Astrocyte of the spinal cord (primary cell): Measurements from ENCODE around the gene TLE6.

Experiments used
- DNase-seq: peaks from one replicate; pipeline ENCODE4 v3.0.0; 2011; ENCODE audit warnings: low read depth, low spot score
- H3K4me3 ChIP-seq: 2 replicates; pipeline ENCODE4 v1.5.1; 2011; ENCODE audit warnings: low read depth, mild to moderate bottlenecking, low read length, moderate library complexity
- in situ Hi-C: cut with HindIII; loops from 2 replicates; pipeline ENCODE4 v1.10.0; 2017; ENCODE audit warnings: low sequenced_read_pairs
- TF ChIP-seq, protein P1 (sequence below): IDR thresholded peaks from 2 replicates; pipeline ENCODE4 v1.5.1; 2012; ENCODE audit warnings: low read depth, mild to moderate bottlenecking, low read length, inconsistent platforms

The TLE6 gene

GRCh38 chr19:2997720-2998119 is 20.4 kb downstream of the TLE6 start:
- in situ Hi-C loops: no loop called here
- TF ChIP-seq, protein P1, sequence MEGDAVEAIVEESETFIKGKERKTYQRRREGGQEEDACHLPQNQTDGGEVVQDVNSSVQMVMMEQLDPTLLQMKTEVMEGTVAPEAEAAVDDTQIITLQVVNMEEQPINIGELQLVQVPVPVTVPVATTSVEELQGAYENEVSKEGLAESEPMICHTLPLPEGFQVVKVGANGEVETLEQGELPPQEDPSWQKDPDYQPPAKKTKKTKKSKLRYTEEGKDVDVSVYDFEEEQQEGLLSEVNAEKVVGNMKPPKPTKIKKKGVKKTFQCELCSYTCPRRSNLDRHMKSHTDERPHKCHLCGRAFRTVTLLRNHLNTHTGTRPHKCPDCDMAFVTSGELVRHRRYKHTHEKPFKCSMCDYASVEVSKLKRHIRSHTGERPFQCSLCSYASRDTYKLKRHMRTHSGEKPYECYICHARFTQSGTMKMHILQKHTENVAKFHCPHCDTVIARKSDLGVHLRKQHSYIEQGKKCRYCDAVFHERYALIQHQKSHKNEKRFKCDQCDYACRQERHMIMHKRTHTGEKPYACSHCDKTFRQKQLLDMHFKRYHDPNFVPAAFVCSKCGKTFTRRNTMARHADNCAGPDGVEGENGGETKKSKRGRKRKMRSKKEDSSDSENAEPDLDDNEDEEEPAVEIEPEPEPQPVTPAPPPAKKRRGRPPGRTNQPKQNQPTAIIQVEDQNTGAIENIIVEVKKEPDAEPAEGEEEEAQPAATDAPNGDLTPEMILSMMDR: no peak
- DNase-seq: no peak
- no peak overlapping the region for H3K4me3 ChIP-seq

DNA sequence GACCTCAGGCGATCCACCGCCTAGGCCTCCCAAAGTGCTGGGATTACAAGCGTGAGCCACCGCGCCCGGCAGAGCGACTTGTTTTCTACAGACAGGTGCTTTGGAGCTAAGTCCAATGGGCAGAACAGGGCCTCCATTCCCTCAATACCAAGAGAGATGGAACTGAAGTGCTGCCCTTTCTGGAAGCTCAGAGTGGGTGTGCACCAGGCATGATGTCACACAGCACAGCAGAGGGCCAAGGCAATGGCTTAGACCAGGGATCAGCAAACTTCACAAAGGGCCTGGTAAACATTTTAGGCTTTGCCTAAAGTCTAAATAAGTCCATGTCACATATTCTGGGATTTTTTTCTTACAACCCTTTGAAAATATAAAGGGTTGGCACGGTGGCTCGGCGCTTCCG is 21.3 kb downstream of the TLE6 start:
- TF ChIP-seq, protein P1: no peak
- in situ Hi-C loops: no loop called here
- H3K4me3 ChIP-seq: no peak overlapping the region
- no peak for DNase-seq

GRCh38 chr19:3001235-3001800 is 24.0 kb downstream of the TLE6 start:
- no peak overlapping the region for H3K4me3 ChIP-seq
- in situ Hi-C loops: no loop called here
- TF ChIP-seq, protein P1: no peak
- no peak for DNase-seq

- TF ChIP-seq, protein P1: no peak
- H3K4me3 ChIP-seq: no peak overlapping the region
- in situ Hi-C loops: no loop called here
- no peak for DNase-seq
Observed at GRCh38 chr19:3003046-3003445, 25.7 kb downstream of the TLE6 start.

DNA sequence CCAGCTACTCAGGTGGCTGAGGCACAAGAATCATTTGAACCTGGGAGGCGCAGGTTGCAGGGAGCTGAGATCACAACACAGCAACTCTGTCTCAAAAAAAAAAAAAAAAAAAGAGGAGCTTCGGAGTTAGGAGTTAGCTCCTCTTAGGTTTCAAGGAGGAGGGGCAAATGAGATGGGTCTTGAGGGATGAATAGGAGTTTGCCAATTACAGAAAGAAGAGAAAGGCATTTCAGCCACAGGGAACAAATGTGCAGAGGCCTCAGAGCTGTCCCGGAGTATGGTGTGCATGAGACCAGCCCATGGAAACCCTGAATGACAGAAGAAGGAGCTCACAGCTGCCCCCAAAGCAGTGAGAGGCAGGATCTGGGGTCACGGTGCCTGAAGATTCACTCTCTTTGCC is 27.2 kb downstream of the TLE6 start:
- in situ Hi-C loops: no loop called here
- TF ChIP-seq, protein P1: no peak
- DNase-seq: no peak
- no peak overlapping the region for H3K4me3 ChIP-seq

DNA sequence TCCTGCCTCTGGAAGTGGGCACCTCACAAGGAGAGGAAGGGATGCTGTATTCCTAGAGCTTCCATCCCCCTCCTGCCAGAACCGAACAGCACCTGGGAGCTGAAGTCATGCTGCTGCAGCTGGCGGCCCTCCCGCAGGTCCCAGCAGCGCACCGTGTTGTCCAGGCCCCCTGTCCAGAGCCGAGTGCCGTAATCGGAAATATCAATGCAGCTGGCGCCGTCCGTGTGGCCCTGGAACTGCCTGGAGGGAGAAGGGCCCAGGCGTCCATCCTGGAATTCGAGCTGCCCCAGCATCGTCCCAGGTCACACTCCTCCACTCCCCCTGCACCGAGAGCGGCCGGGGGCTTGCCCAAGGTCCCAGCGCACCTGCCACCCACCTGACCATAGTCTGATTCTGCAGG is 28.0 kb downstream of the TLE6 start:
- in situ Hi-C loops: no loop called here
- TF ChIP-seq, protein P1: no peak
- no peak for DNase-seq
- no peak overlapping the region for H3K4me3 ChIP-seq
